ENCODE measurements around the gene RAB4A.
A peak's percentile ranks its signal among the peaks of the same experiment; 100 is the strongest.

DNA sequence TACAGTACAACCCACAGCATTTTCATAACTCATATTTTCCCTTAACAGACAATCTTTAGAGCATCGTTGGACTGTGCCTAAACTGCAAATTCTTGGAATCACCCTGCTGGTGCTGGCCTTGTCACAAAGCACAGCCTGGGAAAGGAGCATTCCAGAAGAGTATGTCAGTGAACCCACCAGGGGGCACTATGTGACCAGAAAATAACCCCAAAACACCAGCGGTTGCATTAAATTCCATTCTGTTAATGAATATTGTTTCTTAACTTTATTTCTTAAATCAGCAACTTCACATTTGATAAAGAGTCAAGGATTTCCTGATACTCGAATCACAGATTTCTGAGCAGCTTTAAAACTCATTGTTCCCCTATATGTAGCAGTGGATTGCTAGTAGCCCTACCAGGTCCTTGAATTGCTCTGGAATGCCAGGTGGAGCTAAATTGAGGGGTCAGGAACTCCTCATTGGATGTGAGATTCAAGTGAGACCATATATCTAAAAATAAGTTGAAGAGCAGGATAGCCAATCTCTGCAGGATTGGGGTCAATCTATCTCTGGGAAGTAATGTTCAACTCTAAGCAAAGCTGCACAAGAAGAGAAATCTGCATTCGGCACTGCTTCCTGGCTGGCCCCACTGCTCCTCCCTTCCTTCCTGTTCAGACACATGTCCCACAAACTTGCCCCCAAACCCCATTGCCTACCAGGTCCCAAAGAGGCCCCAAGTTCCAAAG is 12.7 kb upstream of the RAB4A start:
- TF ChIP-seq, protein P1, sequence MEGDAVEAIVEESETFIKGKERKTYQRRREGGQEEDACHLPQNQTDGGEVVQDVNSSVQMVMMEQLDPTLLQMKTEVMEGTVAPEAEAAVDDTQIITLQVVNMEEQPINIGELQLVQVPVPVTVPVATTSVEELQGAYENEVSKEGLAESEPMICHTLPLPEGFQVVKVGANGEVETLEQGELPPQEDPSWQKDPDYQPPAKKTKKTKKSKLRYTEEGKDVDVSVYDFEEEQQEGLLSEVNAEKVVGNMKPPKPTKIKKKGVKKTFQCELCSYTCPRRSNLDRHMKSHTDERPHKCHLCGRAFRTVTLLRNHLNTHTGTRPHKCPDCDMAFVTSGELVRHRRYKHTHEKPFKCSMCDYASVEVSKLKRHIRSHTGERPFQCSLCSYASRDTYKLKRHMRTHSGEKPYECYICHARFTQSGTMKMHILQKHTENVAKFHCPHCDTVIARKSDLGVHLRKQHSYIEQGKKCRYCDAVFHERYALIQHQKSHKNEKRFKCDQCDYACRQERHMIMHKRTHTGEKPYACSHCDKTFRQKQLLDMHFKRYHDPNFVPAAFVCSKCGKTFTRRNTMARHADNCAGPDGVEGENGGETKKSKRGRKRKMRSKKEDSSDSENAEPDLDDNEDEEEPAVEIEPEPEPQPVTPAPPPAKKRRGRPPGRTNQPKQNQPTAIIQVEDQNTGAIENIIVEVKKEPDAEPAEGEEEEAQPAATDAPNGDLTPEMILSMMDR (conservative IDR thresholded peaks at IDR 0.05; ENCODE audit: low read length): peak; percentile 97
- TF ChIP-seq EZH2phosphoT487 (IDR thresholded peaks at IDR 0.05; ENCODE audit: borderline replicate concordance, low read depth, low read length): no peak

Data from OCI-LY7 (cell line).